Endodermal cell (in vitro differentiated cells): ENCODE data around the gene FAM241B. TPM values are rescaled to one million over a fixed set of nuclear protein-coding genes. Genes with fewer than 3 reads are reported as not detected.

Experiments used
- DNase-seq: peaks from one replicate; pipeline ENCODE4 v3.0.0-alpha.2; 2017
- H3K27ac ChIP-seq: 2 replicates; pipeline ENCODE4 v1.5.1; 2013; ENCODE audit warnings: mild to moderate bottlenecking, low read depth, low read length, moderate library complexity
- H3K27me3 ChIP-seq: 2 replicates; pipeline ENCODE4 v1.6.1; 2013; ENCODE audit warnings: mild to moderate bottlenecking, low read length, moderate library complexity; ENCODE audit not compliant: insufficient read depth, control insufficient read depth, poor library complexity, severe bottlenecking
- H3K36me3 ChIP-seq: 2 replicates; pipeline ENCODE4 v1.7.0; 2013; ENCODE audit warnings: mild to moderate bottlenecking, low read length, moderate library complexity; ENCODE audit not compliant: control insufficient read depth, insufficient read depth
- H3K4me1 ChIP-seq: one replicate; pipeline ENCODE4 v1.7.0; 2013; ENCODE audit warnings: low read length; ENCODE audit not compliant: control insufficient read depth, insufficient read depth
- H3K4me3 ChIP-seq: 2 replicates; pipeline ENCODE4 v1.5.1; 2013; ENCODE audit warnings: mild to moderate bottlenecking, low read length, moderate library complexity
- H3K9ac ChIP-seq: 2 replicates; pipeline ENCODE4 v1.6.1; 2013; ENCODE audit warnings: mild to moderate bottlenecking, low read length, moderate library complexity; ENCODE audit not compliant: poor library complexity, severe bottlenecking; ENCODE audit errors: extremely low read depth
- H3K9me3 ChIP-seq: 2 replicates; pipeline ENCODE4 v1.6.1; 2013; ENCODE audit warnings: mild to moderate bottlenecking, low read length, moderate library complexity; ENCODE audit not compliant: control insufficient read depth
- H3K27ac Mint-ChIP-seq: 2 replicates; pipeline ENCODE4 v1.8.0; 2020; ENCODE audit warnings: mixed read lengths
- H3K27me3 Mint-ChIP-seq: 2 replicates; pipeline ENCODE4 v1.8.0; 2021; ENCODE audit warnings: mild to moderate bottlenecking, mixed read lengths; ENCODE audit not compliant: insufficient read depth
- H3K36me3 Mint-ChIP-seq: 2 replicates; pipeline ENCODE4 v1.8.0; 2020; ENCODE audit warnings: low read depth, mixed read lengths
- H3K4me1 Mint-ChIP-seq: 2 replicates; pipeline ENCODE4 v1.8.0; 2020; ENCODE audit warnings: mixed read lengths
- H3K4me3 Mint-ChIP-seq: 2 replicates; pipeline ENCODE4 v1.8.0; 2020; ENCODE audit warnings: mild to moderate bottlenecking, moderate library complexity, mixed read lengths
- H3K9me3 Mint-ChIP-seq: 2 replicates; pipeline ENCODE4 v1.8.0; 2020; ENCODE audit warnings: mild to moderate bottlenecking, mixed read lengths
- CTCF ChIP-seq: fragments of 200-600 bp; sonication (generic); conservative IDR thresholded peaks from 2 replicates; pipeline ENCODE4 v1.5.0; 2021; ENCODE audit warnings: antibody characterized with exemption, mild to moderate bottlenecking
- WGBS, 2 experiments: methylation state at CpG; one replicate each; pipeline versions ENCODE4 v1.1.5 to v1.1.7; 2013; ENCODE audit warnings: missing lambda C conversion rate in 2 of 2, mixed read lengths in 1 of 2; ENCODE audit not compliant: insufficient coverage in 1 of 2, insufficient read length in 1 of 2; 5-methylcytosine and 5-hydroxymethylcytosine counted together
- total RNA-seq, 2 donors: library from RNA; stranded (reverse); fragmentation: NEBNext Ultra II Directional in 1 of 2; extraction: Animal tissue kit (Norgen Biotek cat#: 25700) in 1 of 2; gene quantifications; 2 replicates in 1 of 2; 3 replicates in 1 of 2; pipeline ENCODE4 v1.2.1, GENCODE V29; 2021

Gene FAM241B
- total RNA-seq, 2 donors from 2014 or later: 27.1 to 42.0 TPM

GRCh38 chr10:69646185-69647060 is 16.4 kb downstream of the FAM241B start:
- 14 to 46% methylated on average over 3 to 10 of the region's 11 CpGs for WGBS, 2 experiments
- Histone ChIP-seq H3K4me3 (no peak overlapping the region), H3K36me3 (no peaks in the 10 kb centered on the region), H3K27ac (peak overlapping the region; percentile 81), H3K9ac (no peak overlapping the region), H3K9me3 (no peaks in the 10 kb centered on the region), H3K27me3 (peaks cover 6% of the 10 kb centered on the region), H3K4me1 (peaks cover 3% of the 10 kb centered on the region)
- no peak for TF ChIP-seq CTCF
- Mint-ChIP-seq H3K27ac (no peak overlapping the region), H3K9me3 (no peaks in the 10 kb centered on the region), H3K27me3 (peaks cover 18% of the 10 kb centered on the region), H3K36me3 (no peaks in the 10 kb centered on the region), H3K4me3 (no peak overlapping the region), H3K4me1 (peaks cover 13% of the 10 kb centered on the region)
- DNase-seq: peak; percentile 83

- Histone ChIP-seq H3K27me3 (peaks cover 6% of the 10 kb centered on the region), H3K9ac (no peak overlapping the region), H3K9me3 (no peaks in the 10 kb centered on the region), H3K27ac (peak overlapping the region; percentile 56), H3K4me1 (peaks cover 3% of the 10 kb centered on the region), H3K36me3 (no peaks in the 10 kb centered on the region), H3K4me3 (no peak overlapping the region)
- Mint-ChIP-seq H3K27ac (no peak overlapping the region), H3K9me3 (no peaks in the 10 kb centered on the region), H3K36me3 (no peaks in the 10 kb centered on the region), H3K4me3 (no peak overlapping the region), H3K27me3 (peaks cover 15% of the 10 kb centered on the region), H3K4me1 (peaks cover 13% of the 10 kb centered on the region)
- peak; percentile 44 for DNase-seq
- TF ChIP-seq CTCF: no peak
- 90 to 95% methylated on average over 4 to 6 of the region's 6 CpGs for WGBS, 2 experiments
Measured at GRCh38 chr10:69647126-69647525, 17.1 kb downstream of the FAM241B start.

GRCh38 chr10:69647819-69648218 is 17.8 kb downstream of the FAM241B start:
- Histone ChIP-seq H3K27me3 (peaks cover 6% of the 10 kb centered on the region), H3K4me1 (peaks cover 3% of the 10 kb centered on the region), H3K9me3 (no peaks in the 10 kb centered on the region), H3K27ac (no peak overlapping the region), H3K36me3 (no peaks in the 10 kb centered on the region), H3K4me3 (no peak overlapping the region), H3K9ac (no peak overlapping the region)
- H3K27ac Mint-ChIP-seq: no peak overlapping the region
- H3K36me3 Mint-ChIP-seq: no peaks in the 10 kb centered on the region
- no peak for TF ChIP-seq CTCF
- peaks cover 13% of the 10 kb centered on the region for H3K4me1 Mint-ChIP-seq
- WGBS, 2 experiments: 86 to 100% methylated on average over 2 to 4 of the region's 4 CpGs
- peaks cover 10% of the 10 kb centered on the region for H3K27me3 Mint-ChIP-seq
- no peaks in the 10 kb centered on the region for H3K9me3 Mint-ChIP-seq
- H3K4me3 Mint-ChIP-seq: no peak overlapping the region
- no peak for DNase-seq
